ENCODE results near the gene OBP2B.
"Not testable (repeated sequence)": the region's sequence is repeated elsewhere in the genome, so short reads cannot be mapped to it uniquely, and the experiment has no call there.

The OBP2B gene

DNA sequence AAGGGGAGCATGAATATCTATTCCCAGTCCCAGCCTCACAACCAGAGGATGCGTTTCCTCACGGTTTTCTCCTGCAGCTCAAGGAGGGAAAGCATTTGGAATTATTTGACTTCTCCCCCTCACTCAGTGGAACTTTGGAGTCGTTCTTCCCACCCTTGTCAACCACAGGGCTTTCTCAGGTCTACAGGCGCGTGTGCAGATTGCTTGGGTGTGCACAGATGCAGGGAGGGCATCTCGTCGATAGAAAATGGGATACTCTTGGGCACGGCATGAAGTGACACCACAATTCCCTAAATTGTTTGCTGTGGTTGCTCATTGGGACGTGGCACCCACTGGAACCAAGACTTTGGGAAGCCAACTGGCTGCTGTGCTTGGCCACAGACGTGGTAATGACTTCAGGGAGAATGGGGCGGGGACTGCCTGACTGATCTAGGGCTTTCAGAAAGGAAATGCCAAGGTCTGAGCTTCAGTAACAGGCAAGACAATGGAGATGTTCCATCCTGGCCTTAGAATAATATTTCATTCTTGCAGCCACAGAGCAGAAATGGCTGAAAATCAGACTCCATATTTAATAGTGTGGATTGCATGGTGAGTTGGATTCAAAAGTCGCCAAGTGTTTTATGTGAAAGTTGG, 12.2 kb upstream of the OBP2B start:
- no peak for DNase-seq (ENCODE audit: low read depth in 2 of 2)

- DNase-seq (ENCODE audit: low read depth in 2 of 2): not testable (repeated sequence)
Observed at GRCh38 chr9:133218049-133218975, 9.3 kb upstream of the OBP2B start.

DNA sequence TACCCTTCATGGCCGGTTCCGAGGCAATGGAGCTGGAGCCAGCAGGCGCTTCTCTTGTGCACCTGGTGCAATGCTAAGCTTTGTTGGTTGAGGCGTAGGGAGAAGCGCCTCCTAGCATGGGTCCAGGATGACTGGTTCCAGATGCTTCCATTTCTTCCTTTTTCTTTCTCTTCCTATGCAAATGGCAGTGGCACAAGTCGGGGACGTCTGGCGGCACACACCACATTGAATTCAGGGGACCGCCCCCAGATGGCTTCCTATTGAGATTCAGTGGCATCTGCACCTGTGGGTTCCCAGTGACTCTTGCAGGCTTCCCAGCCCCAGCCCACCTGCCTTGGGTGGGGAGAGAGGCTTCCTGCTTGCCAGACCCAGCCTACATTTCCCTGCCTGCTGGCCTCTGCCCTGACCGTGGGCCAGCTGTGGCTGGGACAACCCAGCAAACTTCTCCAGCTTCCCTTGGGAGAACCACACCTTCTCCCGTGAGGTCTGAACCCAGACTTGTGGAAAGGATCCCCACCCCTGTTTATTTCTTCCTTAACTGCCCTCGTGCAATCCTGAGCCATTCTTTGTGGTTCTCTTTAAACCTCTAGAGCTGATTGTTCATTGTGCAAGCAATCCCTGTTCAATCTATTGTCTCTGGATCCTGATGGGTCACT, 8.4 kb upstream of the OBP2B start:
- not testable (repeated sequence) for DNase-seq (ENCODE audit: low read depth in 2 of 2)

GRCh38 chr9:133214276-133214675, 5.2 kb upstream of the OBP2B start:
- not testable (repeated sequence) for DNase-seq (ENCODE audit: low read depth in 2 of 2)

- no peak for DNase-seq (ENCODE audit: low read depth in 2 of 2)
Observed at GRCh38 chr9:133210609-133211008, 1.6 kb upstream of the OBP2B start.

GRCh38 chr9:133210202-133210532, 1.1 kb upstream of the OBP2B start:
- no peak for DNase-seq (ENCODE audit: low read depth in 2 of 2)

DNA sequence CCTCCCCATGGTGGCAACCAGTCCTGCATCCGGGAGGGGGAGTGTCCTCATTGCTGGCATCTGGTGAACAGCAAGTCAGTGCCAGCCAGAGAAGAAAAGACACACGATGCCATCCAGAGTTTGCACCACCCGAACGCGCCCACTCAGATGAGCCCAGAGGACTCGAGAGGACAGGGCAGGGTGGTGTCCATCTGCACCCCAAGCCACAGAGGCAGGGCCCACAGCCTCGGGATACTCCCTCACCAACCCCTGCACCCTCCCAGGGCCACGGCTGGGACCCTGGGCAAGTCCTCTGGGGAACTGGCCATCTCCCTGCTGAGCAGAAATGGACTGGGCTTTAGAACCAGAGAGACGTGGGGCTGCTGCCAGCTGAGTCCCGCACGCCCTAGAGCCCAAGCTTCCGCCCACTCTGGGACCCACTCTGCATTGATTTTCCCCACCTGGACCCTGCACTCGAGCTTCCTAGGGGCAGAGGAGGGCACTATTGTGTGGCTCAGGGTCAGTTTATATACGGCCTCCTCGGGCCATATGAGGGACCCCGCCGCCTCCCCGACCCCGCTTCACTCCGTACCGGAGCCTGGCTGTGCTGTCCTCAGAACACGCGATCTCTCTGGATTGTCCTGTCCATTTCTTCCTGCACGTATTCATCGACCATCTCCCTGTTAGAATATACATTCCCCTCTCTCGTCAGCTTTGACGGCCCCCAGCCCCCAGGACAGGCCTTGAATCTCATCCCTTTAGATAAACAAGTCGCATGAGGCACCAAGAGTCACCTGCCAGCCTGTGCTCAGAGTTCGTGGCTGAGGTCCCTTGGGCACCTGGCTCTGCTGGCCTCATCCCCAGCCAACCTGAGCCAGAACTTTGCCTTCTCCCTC, 514 bp upstream of the OBP2B start:
- DNase-seq (ENCODE audit: low read depth in 2 of 2): not testable (repeated sequence)

- DNase-seq (ENCODE audit: low read depth in 2 of 2): not testable (repeated sequence)
Observed at GRCh38 chr9:133208171-133208879, 725 bp downstream of the OBP2B start.

DNA sequence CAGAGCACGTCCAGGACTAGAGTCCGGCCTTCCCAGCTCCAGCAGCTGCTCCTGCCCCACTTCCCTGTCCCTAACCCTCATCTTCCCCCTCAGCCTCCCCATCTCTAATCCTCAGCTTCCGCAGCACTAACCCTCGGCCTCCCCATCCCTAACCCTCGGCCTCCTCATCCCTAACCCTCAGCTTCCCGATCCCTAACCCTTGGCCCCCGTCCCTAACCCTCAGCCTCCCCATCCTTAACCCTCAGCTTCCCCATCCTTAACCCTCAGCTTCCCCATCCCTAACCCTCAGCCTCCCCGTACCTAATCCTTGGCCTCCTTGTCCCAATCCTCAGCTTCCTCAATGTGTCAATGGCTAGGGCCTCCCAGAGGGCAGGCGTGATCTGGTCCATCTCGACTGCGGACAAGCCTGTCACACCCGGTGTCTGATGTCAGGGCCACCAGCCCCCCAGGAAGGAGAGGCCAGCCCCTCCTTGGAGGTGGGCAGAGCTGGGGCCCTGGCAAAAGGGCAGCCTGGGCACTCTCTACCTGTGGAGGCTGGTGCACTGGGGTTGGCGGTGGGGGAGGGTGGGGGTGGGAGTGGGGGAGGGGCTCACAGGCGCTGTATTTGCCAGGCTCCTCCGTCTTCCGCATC, 1.4 kb downstream of the OBP2B start:
- no peak for DNase-seq (ENCODE audit: low read depth in 2 of 2)

DNA sequence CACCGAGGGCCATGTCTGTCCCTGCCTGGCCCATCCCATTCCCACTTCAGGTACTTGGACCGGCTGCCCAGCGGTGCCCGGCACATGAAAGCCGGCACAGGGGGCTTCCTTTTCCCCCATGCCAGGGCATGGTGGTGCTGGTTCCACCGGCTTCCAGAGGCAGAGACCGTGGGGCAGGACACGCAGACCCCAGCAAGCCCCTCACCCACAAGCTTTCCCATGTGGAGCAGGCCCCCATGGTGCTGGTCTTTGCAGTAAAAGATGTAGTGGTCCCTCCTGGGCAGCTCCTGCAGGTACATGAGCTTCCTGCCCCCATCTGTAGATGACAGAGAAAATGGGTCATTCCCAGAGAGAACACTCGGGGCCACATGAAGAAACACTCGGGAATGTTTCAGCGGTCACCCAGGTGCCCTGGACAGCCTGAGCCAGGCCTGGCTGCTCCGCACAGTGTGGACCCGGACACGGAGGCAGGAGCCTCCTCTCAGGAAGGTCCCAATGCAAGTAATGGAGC, 2.0 kb downstream of the OBP2B start:
- no peak for DNase-seq (ENCODE audit: low read depth in 2 of 2)

- DNase-seq (ENCODE audit: low read depth in 2 of 2): no peak
Observed at GRCh38 chr9:133205996-133206931, 2.8 kb downstream of the OBP2B start.

DNA sequence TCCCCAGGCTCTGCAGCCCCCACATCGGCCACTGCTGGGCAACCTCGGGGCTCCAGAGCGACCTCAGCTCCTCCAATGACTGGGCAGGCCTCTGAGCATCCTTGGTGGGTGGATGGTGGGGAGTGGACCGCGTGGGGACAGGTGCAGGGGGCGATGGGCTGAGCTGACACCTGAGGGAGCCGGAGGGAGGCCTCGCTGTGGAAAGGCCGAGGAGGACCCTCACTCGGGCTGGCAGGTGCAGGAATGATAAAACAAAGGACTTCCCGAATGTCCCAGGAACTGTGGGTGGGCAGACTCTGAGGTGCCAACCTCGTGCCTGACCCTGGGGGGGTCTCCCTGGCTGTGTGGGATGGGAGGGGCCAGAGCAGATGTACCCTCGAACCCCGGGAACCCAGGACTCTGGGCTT, 3.6 kb downstream of the OBP2B start:
- DNase-seq (ENCODE audit: low read depth in 2 of 2): not testable (repeated sequence)

DNA sequence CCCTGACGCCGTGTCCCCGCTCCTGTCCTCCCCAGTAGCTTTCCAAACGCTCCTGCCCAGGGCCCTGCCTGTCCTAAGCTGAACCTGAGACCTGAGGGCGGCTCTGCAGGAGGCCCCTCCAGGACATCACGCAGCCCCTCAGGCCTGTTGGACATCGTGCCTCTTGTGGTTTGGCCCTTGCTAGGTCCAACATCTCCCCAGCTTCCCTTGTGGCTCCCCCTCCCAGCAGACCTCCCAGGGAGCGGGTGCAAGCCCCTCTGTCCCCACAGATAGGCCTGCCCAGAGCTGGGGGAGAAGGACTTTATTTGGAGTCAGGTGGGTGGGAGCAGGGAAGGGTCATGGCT, 4.1 kb downstream of the OBP2B start:
- no peak for DNase-seq (ENCODE audit: low read depth in 2 of 2)

DNA sequence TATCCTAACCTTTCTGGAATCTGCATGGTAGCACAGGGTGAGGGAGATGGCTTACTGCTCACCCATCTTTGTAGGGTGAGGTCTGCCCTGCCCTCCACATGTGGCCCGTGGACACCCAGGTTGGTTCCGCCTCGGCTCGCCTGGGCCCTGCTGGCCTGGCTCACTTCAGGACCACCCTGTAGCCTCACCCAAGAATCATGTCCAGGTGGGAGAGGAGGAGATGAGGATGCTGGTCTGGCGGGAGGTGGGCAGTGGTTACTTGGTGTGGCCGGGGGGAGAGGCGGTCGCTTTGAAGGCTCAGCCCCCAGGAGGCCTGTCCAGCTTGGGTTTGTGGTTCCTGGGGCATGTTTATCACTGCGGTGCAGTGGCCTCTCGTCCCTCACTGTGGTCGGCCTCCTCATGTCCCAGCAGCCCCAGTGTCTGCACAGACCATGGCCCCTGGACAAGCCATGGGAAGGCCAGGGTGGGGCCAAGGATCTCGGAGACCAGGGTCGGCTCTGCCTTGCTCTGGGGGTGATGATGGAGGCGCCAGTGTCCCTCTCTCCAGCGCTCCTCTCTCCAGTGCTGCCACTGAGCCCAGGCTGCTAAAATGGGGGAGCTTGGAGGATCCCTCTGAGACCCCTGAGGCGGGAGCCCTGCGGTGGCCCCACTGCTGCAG, 4.6 kb downstream of the OBP2B start:
- no peak for DNase-seq (ENCODE audit: low read depth in 2 of 2)

- DNase-seq (ENCODE audit: low read depth in 2 of 2): no peak
Observed at GRCh38 chr9:133203506-133204075, 5.5 kb downstream of the OBP2B start.

DNA sequence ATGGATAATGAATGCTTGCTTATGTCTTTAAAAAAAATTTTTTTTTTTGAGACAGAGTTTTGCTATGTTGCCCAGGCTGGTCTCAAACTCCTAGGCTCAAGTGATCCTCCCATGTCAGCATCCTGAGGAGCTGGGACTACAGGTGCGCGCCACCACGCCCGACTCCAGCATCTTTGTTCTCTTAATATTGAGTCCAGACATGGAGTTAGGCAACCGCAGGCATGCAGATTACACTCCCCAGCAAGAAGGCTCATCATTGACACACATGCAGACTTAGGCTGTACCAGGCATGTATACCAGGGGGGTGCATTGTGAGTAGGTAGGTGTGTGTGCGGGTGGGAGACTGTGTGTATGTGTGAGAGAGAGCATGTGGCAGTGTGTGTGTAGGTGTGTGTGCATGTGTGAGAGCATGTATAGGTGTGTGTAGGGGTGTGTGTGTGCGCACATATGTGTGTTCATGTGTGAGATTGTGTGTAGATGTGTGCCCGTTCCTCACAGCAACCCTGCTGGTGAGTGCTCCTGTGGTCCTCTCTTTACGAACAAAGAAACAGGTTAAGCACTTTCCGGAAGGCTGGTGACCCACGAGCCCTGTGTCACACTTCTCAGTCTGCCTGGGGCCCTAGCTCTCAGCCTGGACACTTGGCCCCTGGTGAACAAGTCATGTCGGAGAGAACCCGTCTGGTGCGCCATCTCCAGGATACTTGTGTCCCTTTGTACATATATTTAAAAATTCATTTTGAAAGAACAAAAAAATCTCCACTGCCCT, 6.2 kb downstream of the OBP2B start:
- no peak for DNase-seq (ENCODE audit: low read depth in 2 of 2)

DNA sequence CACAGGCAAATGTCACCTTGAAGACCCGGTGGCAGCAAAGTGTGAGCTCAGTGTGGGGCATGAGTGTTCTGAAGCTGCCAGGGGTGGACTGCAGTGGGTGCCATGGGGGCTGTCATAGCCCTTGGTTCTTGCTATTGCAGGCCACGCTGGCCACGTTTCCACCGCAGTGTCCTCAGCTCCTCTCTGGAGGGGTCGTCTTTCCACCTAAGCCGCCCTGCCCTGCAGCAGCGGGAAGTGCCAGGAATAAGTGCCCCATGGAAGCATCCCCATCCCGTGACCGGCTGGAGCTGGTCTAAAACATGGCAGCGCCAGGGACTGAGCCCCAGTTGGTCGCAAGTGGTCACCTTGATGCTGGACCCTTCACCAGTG, 6.9 kb downstream of the OBP2B start:
- DNase-seq (ENCODE audit: low read depth in 2 of 2): no peak

Measured in stimulated activated CD8-positive, alpha-beta memory T cell treated with anti-CD3 and anti-CD28 coated beads, Interleukin-2, amount 100 ng/mL, for 1 hour (primary cell).